Right atrium auricular region (tissue), 2 donors: ENCODE measurements around the gene C19orf33. TPM values are rescaled to one million over a fixed set of nuclear protein-coding genes. Genes with fewer than 3 reads are reported as not detected.
A peak's percentile ranks its signal among the peaks of the same experiment; 100 is the strongest.

Source experiments
- DNase-seq: peaks from one replicate; pipeline ENCODE4 v3.0.0-alpha.2; 2019; ENCODE audit warnings: low spot score
- H3K27ac ChIP-seq, 2 donors: fragments of 200-600 bp; sonication (generic); 1 replicate in 1 of 2; 2 replicates in 1 of 2; pipeline ENCODE4 v1.5.1; 2016 to 2019
- H3K27me3 ChIP-seq, 2 donors: fragments of 200-600 bp; sonication (generic); one replicate each; pipeline versions ENCODE4 v1.5.1 to v1.6.0; 2017 to 2019
- H3K36me3 ChIP-seq: fragments of 200-600 bp; sonication (generic); one replicate; pipeline ENCODE4 v1.5.1; 2016
- H3K4me1 ChIP-seq, 2 donors: fragments of 200-600 bp; sonication (generic); one replicate each; pipeline versions ENCODE4 v1.5.1 to v1.6.0; 2017 to 2019
- H3K4me3 ChIP-seq, 2 donors: fragments of 200-600 bp; sonication (generic); 1 replicate in 1 of 2; 2 replicates in 1 of 2; pipeline ENCODE4 v1.5.1; 2017 to 2019; ENCODE audit warnings: mild to moderate bottlenecking in 1 of 2, moderate library complexity in 1 of 2
- H3K9me3 ChIP-seq, 2 donors: fragments of 200-600 bp; sonication (generic); one replicate each; pipeline ENCODE4 v1.5.1; 2019
- total RNA-seq, 2 donors: library from RNA; depleted of rRNA; stranded (reverse); fragments of >200 nt; gene quantifications; one replicate each; pipeline ENCODE4 v1.1.0, GENCODE V29; 2016
- TF ChIP-seq, protein P1 (sequence below), 2 donors: fragments of 200-600 bp; sonication (generic); IDR thresholded peaks; one replicate each; pipeline ENCODE4 v1.5.1; 2019; ENCODE audit warnings: antibody characterized with exemption in 2 of 2

C19orf33 gene
- total RNA-seq, 2 donors from 2014 or later, result 18.9 to 48.6 TPM

DNA sequence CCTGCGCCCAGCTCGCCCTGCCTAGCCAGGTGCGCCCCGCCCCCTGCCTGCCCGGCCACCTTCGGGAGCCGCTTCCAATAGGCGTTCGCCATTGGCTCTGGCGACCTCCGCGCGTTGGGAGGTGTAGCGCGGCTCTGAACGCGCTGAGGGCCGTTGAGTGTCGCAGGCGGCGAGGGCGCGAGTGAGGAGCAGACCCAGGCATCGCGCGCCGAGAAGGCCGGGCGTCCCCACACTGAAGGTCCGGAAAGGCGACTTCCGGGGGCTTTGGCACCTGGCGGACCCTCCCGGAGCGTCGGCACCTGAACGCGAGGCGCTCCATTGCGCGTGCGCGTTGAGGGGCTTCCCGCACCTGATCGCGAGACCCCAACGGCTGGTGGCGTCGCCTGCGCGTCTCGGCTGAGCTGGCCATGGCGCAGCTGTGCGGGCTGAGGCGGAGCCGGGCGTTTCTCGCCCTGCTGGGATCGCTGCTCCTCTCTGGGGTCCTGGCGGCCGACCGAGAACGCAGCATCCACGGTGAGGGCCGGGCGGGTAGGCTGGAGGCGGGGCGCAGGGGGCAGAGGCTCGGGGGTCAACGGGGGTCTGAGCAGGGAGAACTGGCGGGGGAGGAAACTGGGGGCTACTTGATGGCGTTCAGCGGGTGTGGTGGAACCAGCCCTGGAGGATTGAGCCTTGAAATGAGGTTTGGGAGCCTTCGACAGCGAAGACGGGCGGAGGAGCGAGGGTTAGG lies 39.4 kb upstream of the C19orf33 start, which contains the start of gene SPINT2:
Gene SPINT2 (plus strand): TSS at position 88 of the 727 bp plus-strand sequence. CDS start 320 bp downstream, at position 408.
- DNase-seq, result no peak
- TF ChIP-seq, protein P1, sequence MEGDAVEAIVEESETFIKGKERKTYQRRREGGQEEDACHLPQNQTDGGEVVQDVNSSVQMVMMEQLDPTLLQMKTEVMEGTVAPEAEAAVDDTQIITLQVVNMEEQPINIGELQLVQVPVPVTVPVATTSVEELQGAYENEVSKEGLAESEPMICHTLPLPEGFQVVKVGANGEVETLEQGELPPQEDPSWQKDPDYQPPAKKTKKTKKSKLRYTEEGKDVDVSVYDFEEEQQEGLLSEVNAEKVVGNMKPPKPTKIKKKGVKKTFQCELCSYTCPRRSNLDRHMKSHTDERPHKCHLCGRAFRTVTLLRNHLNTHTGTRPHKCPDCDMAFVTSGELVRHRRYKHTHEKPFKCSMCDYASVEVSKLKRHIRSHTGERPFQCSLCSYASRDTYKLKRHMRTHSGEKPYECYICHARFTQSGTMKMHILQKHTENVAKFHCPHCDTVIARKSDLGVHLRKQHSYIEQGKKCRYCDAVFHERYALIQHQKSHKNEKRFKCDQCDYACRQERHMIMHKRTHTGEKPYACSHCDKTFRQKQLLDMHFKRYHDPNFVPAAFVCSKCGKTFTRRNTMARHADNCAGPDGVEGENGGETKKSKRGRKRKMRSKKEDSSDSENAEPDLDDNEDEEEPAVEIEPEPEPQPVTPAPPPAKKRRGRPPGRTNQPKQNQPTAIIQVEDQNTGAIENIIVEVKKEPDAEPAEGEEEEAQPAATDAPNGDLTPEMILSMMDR (IDR thresholded peaks at IDR 0.05), result no peak
- no peaks in the 10 kb centered on the region for H3K9me3 ChIP-seq
- H3K4me1 ChIP-seq, result peaks cover 0 to 18% of the 10 kb centered on the region in 2 donors
- peak within 1 kb of the TSS; percentile 48 to 78 for H3K27ac ChIP-seq
- no peaks in the 10 kb centered on the region for H3K36me3 ChIP-seq
- peak within 1 kb of the TSS; percentile 52 to 61 for H3K4me3 ChIP-seq
- H3K27me3 ChIP-seq, result no peaks in the 10 kb centered on the region

GRCh38 chr19:38265213-38265861 lies 38.7 kb upstream of the C19orf33 start:
- Histone ChIP-seq H3K27ac (peak overlapping the region; percentile 48 to 78), H3K9me3 (no peaks in the 10 kb centered on the region), H3K36me3 (no peaks in the 10 kb centered on the region), H3K4me1 (peaks cover 0 to 18% of the 10 kb centered on the region in 2 donors), H3K4me3 (peak overlapping the region; percentile 52 to 61), H3K27me3 (no peaks in the 10 kb centered on the region)
- no peak for DNase-seq
- TF ChIP-seq, protein P1 (IDR thresholded peaks at IDR 0.05), result no peak

DNA sequence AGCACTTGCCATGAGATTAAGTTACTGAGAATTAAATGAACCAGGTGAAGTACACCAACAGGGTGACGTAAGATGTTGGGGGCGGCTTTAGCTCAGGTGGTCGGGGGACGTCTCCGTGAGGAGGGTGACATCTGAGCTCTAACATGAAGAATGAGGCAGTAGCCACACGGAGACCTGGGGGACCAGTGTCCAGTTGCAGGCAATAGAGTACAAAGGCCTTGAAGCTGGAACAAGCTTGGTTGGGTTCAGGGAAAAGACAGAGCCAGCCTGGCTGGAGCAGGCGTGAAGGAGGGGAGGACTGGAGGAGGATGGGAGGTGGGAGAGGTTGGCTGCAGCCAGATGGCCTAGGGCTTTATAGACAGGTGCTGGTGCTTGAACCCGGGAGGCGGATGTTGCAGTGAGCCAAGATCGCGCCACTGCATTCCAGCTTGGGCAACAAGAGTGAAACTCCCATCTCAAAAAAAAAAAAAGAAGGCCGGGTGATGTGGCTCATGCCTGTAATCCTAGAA lies 38.1 kb upstream of the C19orf33 start:
- no peaks in the 10 kb centered on the region for H3K27me3 ChIP-seq
- H3K9me3 ChIP-seq, result no peaks in the 10 kb centered on the region
- H3K36me3 ChIP-seq, result no peaks in the 10 kb centered on the region
- TF ChIP-seq, protein P1 (IDR thresholded peaks at IDR 0.05), result no peak
- H3K27ac ChIP-seq, result no peak overlapping the region
- no peak overlapping the region for H3K4me3 ChIP-seq
- no peak for DNase-seq
- H3K4me1 ChIP-seq, result peaks cover 0 to 18% of the 10 kb centered on the region in 2 donors

DNA sequence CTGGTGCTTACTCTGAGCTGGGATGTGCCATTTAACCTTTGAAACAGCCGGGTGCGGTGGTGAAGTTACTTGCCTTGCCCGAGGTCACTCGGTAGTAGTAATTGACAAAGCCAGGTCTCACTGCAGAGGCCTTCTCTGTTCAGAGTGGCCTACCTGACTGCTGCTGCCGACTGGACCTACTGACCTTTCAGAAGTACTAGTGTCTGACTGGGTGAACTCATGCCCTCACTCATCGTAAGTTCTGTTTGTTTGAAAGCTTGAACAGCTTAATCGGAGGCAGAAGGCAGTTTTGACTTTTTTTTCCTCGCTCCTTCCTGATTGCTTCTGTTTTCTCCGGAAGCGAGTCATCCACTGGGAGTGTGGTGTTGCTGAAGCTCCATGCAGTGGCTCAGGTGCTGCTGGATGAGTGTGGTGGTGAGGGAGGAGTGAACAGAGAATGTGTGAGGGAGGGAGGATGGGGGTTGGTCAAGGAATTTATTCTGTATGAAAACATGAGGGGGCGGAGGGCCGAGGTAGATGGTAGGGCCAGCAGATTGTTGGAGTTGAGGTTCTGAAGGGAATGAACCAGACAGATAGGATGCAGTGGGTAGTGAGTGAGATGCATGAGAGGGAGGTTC lies 37.0 kb upstream of the C19orf33 start:
- no peaks in the 10 kb centered on the region for H3K36me3 ChIP-seq
- H3K4me1 ChIP-seq, result peaks cover 0 to 18% of the 10 kb centered on the region in 2 donors
- TF ChIP-seq, protein P1 (IDR thresholded peaks at IDR 0.05), result no peak
- DNase-seq, result no peak
- H3K27me3 ChIP-seq, result no peaks in the 10 kb centered on the region
- no peaks in the 10 kb centered on the region for H3K9me3 ChIP-seq
- no peak overlapping the region for H3K27ac ChIP-seq
- no peak overlapping the region for H3K4me3 ChIP-seq

GRCh38 chr19:38267761-38268483 lies 36.1 kb upstream of the C19orf33 start:
- no peak for DNase-seq
- no peak overlapping the region for H3K4me3 ChIP-seq
- H3K27me3 ChIP-seq, result no peaks in the 10 kb centered on the region
- no peaks in the 10 kb centered on the region for H3K36me3 ChIP-seq
- H3K4me1 ChIP-seq, result peaks cover 0 to 18% of the 10 kb centered on the region in 2 donors
- TF ChIP-seq, protein P1 (IDR thresholded peaks at IDR 0.05), result no peak
- no peak overlapping the region for H3K27ac ChIP-seq
- no peaks in the 10 kb centered on the region for H3K9me3 ChIP-seq
